Thyroid gland (tissue), 4 donors: ENCODE measurements around the gene GARIN5A. TPM values are rescaled to one million over a fixed set of nuclear protein-coding genes. Genes with fewer than 3 reads are reported as not detected.

ENCODE experiments used
- DNase-seq, 2 donors: peaks; one replicate each; pipeline ENCODE4 v3.0.0-alpha.2; 2019
- H3K27ac ChIP-seq, 3 donors: fragments of 200-600 bp; sonication (generic); 1 replicate in 2 of 3; 2 replicates in 1 of 3; pipeline ENCODE4 v1.5.1; 2016 to 2019; ENCODE audit warnings: mild to moderate bottlenecking in 1 of 3, moderate library complexity in 1 of 3
- H3K27me3 ChIP-seq: fragments of 200-600 bp; sonication (generic); one replicate; pipeline ENCODE4 v1.5.1; 2019
- H3K36me3 ChIP-seq, 2 donors: fragments of 200-600 bp; sonication (generic); one replicate each; pipeline ENCODE4 v1.5.1; 2016 to 2019
- H3K4me1 ChIP-seq, 2 donors: fragments of 200-600 bp; sonication (generic); one replicate each; pipeline ENCODE4 v1.5.1; 2017 to 2019
- H3K4me3 ChIP-seq, 3 donors: fragments of 200-600 bp; sonication (generic); replicated peaks in 1 of 3; 1 replicate in 2 of 3; 2 replicates in 1 of 3; pipeline ENCODE4 v1.5.1; 2016; ENCODE audit warnings: mild to moderate bottlenecking in 1 of 3
- H3K9me3 ChIP-seq: fragments of 200-600 bp; sonication (generic); one replicate; pipeline ENCODE4 v1.5.1; 2017
- POLR2A ChIP-seq, 2 donors: fragments of 450-650 bp; IDR thresholded peaks; one replicate each; pipeline ENCODE4 v1.6.1; 2017; ENCODE audit warnings: antibody characterized with exemption in 2 of 2, mild to moderate bottlenecking in 2 of 2, moderate library complexity in 1 of 2
- WGBS, 2 donors: methylation state at CpG; one replicate each; pipeline ENCODE4 v1.1.5; 2017; 5-methylcytosine and 5-hydroxymethylcytosine counted together
- intact Hi-C: fragments of 100-400 bp; cut with DNase I; formaldehyde crosslinking; loops from one replicate; pipeline ENCODE4 v1.15.1; 2023
- total RNA-seq, 4 donors: library from RNA; depleted of rRNA; stranded (reverse); fragments of >200 nt; gene quantifications; one replicate each; pipeline ENCODE4 v1.2.3, GENCODE V29; 2016
- TF ChIP-seq, protein P1 (sequence below), 6 experiments: fragments of 200-600 bp in 3 of 6; fragments of 450-650 bp in 3 of 6; sonication (generic) in 3 of 6; IDR thresholded peaks; one replicate each; pipeline ENCODE4 v1.5.1; 2016 to 2019; ENCODE audit warnings: antibody characterized with exemption in 6 of 6, mild to moderate bottlenecking in 2 of 6, inconsistent platforms in 1 of 6, moderate library complexity in 1 of 6

The GARIN5A gene
- total RNA-seq, 4 donors from 2014 or later = 1.4 to 8.1 (median 5.0) TPM

GRCh38 chr19:50466706-50467039, 10.0 kb downstream of the GARIN5A start:
- TF ChIP-seq, protein P1, sequence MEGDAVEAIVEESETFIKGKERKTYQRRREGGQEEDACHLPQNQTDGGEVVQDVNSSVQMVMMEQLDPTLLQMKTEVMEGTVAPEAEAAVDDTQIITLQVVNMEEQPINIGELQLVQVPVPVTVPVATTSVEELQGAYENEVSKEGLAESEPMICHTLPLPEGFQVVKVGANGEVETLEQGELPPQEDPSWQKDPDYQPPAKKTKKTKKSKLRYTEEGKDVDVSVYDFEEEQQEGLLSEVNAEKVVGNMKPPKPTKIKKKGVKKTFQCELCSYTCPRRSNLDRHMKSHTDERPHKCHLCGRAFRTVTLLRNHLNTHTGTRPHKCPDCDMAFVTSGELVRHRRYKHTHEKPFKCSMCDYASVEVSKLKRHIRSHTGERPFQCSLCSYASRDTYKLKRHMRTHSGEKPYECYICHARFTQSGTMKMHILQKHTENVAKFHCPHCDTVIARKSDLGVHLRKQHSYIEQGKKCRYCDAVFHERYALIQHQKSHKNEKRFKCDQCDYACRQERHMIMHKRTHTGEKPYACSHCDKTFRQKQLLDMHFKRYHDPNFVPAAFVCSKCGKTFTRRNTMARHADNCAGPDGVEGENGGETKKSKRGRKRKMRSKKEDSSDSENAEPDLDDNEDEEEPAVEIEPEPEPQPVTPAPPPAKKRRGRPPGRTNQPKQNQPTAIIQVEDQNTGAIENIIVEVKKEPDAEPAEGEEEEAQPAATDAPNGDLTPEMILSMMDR (IDR thresholded peaks at IDR 0.05) = no peak
- TF ChIP-seq POLR2A (IDR thresholded peaks at IDR 0.05) = no peak
- H3K27ac ChIP-seq = peak overlapping the region; percentile 46 to 84 (median 65)
- 61 to 68% methylated on average over 10 to 11 of the region's 11 CpGs for WGBS, 2 donors
- DNase-seq = no peak
- no peak overlapping the region for H3K4me3 ChIP-seq
- H3K9me3 ChIP-seq = no peaks in the 10 kb centered on the region
- intact Hi-C loops = no loop called here
- no peaks in the 10 kb centered on the region for H3K27me3 ChIP-seq
- no peaks in the 10 kb centered on the region for H3K36me3 ChIP-seq
- H3K4me1 ChIP-seq = peaks cover 7 to 16% of the 10 kb centered on the region in 2 donors

DNA sequence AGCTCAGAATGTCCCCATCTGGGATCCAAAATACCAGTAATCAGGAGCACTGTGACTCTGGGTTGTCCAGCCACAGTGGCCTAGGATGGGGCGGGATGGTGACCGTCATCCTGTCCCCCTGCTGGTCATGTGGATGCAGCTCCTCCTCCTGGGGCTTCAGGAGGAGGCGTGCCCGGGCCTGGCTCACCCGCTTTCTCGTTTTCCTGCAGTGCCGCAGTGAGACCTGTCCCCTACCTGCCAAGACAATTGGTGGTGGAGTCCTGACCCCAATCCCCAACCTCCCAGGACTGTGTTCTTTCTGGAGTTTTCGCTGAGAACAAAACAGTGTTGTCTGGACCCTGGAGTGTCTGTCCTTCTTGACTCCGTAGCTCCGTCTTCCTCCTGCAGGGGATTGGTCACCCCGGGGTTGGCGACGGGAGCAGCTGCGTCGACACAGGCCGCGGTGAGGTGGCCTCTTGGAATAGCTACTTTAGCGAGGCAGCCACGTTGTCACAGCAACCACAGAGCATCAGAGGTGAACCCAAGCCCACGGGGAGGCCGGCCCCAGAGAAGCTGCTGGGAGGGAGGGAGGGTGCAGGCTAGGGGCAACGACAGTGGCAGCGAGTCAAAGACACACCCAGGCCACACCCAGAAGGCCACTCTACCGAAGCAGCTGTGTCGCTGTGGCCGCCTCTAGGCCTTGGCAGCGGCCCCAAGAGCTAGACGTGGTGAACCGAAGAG, 10.5 kb downstream of the GARIN5A start:
- TF ChIP-seq, protein P1 (IDR thresholded peaks at IDR 0.05) = peak in 1 of 6 experiments; percentile 20
- TF ChIP-seq POLR2A (IDR thresholded peaks at IDR 0.05) = peak in 1 of 2 donors; percentile 5
- Histone ChIP-seq H3K27ac (peak overlapping the region in 1 of 3 donors; percentile 65), H3K4me1 (peaks cover 7 to 16% of the 10 kb centered on the region in 2 donors), H3K27me3 (no peaks in the 10 kb centered on the region), H3K36me3 (no peaks in the 10 kb centered on the region), H3K4me3 (no peak overlapping the region), H3K9me3 (no peaks in the 10 kb centered on the region)
- 29 to 44% methylated on average over 18 to 22 of the region's 29 CpGs for WGBS, 2 donors
- DNase-seq = peak; percentile 92 to 95
- intact Hi-C loops = no loop called here

DNA sequence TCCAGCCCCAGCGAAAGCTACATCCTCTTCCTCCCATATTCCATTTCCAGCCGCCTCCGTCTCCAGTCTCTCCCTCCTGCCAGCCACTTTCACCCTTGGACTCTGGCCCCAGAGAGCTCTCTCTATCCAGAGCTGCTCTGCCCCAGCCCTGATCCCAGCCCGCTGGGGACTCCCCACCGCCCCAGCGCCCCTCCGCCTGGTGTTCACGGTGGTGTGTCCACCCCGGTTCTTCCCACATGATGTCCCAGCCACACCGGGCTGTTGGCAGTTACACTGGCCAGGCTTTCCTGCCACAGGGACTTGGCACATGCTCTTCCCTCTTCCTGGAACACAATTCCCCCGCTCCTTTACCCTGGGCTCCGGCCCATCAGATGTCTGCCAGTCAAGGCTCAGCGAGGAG, 11.6 kb downstream of the GARIN5A start:
- TF ChIP-seq, protein P1 (IDR thresholded peaks at IDR 0.05) = no peak
- TF ChIP-seq POLR2A (IDR thresholded peaks at IDR 0.05) = no peak
- Histone ChIP-seq H3K4me1 (peaks cover 7 to 21% of the 10 kb centered on the region in 2 donors), H3K36me3 (no peaks in the 10 kb centered on the region), H3K4me3 (no peak overlapping the region), H3K9me3 (no peaks in the 10 kb centered on the region), H3K27me3 (no peaks in the 10 kb centered on the region), H3K27ac (no peak overlapping the region)
- intact Hi-C loops = loop anchor here (5.0 kb wide), 1 partner anchor 103 kb away; no protein-coding TSS in a partner anchor
- DNase-seq = no peak
- WGBS, 2 donors = 86 to 92% methylated on average over 12 to 13 of the region's 13 CpGs

- Histone ChIP-seq H3K4me3 (no peak overlapping the region), H3K9me3 (no peaks in the 10 kb centered on the region), H3K4me1 (peaks cover 7 to 22% of the 10 kb centered on the region in 2 donors), H3K36me3 (no peaks in the 10 kb centered on the region), H3K27me3 (no peaks in the 10 kb centered on the region), H3K27ac (no peak overlapping the region)
- 62 to 80% methylated on average over 18 to 19 of the region's 19 CpGs for WGBS, 2 donors
- no peak for TF ChIP-seq POLR2A (IDR thresholded peaks at IDR 0.05)
- TF ChIP-seq, protein P1 (IDR thresholded peaks at IDR 0.05) = no peak
- no peak for DNase-seq
- intact Hi-C loops = loop anchor here (5.0 kb wide), 1 partner anchor 102 kb away; no protein-coding TSS in a partner anchor
Measured at GRCh38 chr19:50464348-50464747, 12.3 kb downstream of the GARIN5A start.

GRCh38 chr19:50462970-50463369, 13.7 kb downstream of the GARIN5A start:
- H3K27ac ChIP-seq = no peak overlapping the region
- H3K36me3 ChIP-seq = no peaks in the 10 kb centered on the region
- H3K27me3 ChIP-seq = no peaks in the 10 kb centered on the region
- no peak overlapping the region for H3K4me3 ChIP-seq
- intact Hi-C loops = loop anchor here (5.0 kb wide), 1 partner anchor 101 kb away; no protein-coding TSS in a partner anchor
- H3K4me1 ChIP-seq = peaks cover 7 to 22% of the 10 kb centered on the region in 2 donors
- 80 to 82% methylated on average over 7 of the region's 7 CpGs for WGBS, 2 donors
- no peak for DNase-seq
- no peaks in the 10 kb centered on the region for H3K9me3 ChIP-seq
- TF ChIP-seq POLR2A (IDR thresholded peaks at IDR 0.05) = no peak
- TF ChIP-seq, protein P1 (IDR thresholded peaks at IDR 0.05) = no peak
